Panc1 (cell line): Measurements from ENCODE around the gene TDRD1. TPM values are rescaled to one million over a fixed set of nuclear protein-coding genes. Genes with fewer than 3 reads are reported as not detected.

Source experiments
- ATAC-seq: fragments of 200-7000 bp; cut with Tn5 transposase; 2 replicates; pipeline ENCODE4 v1.9.1; 2020; ENCODE audit warnings: mild to moderate bottlenecking, moderate library complexity
- BruUV-seq: library from RNA; stranded (reverse); fragments of 400-500 nt; replicated peaks from 2 replicates; lab custom pipeline; 2021; lab: Mats Ljungman, UMichigan
- CTCF ChIA-PET: fragments of 300-600 bp; sonication (Branson Sonifier 250); formaldehyde crosslinking; loops from one replicate; lab custom pipeline; 2022; ENCODE audit warnings: antibody characterized with exemption; lab: Charles Lee
- POLR2A ChIA-PET: fragments of 300-600 bp; sonication (Branson Sonifier 250); formaldehyde crosslinking; loops from one replicate; lab custom pipeline; 2022; ENCODE audit warnings: antibody characterized with exemption; lab: Charles Lee
- DNase-seq: peaks from one replicate; pipeline ENCODE4 v3.0.0-alpha.2; 2010; ENCODE audit warnings: low read depth, low spot score
- H3K27ac ChIP-seq: 2 replicates; pipeline ENCODE4 v1.5.1; 2011; ENCODE audit warnings: mild to moderate bottlenecking, low read length, inconsistent platforms
- H3K27me3 ChIP-seq: fragments of 200-500 bp; sonication (Bioruptor generic); 2 replicates; pipeline ENCODE4 v1.6.0; 2014; ENCODE audit warnings: low read length, inconsistent platforms; ENCODE audit not compliant: control insufficient read depth, insufficient read depth
- H3K36me3 ChIP-seq: fragments of 200-500 bp; sonication (Bioruptor generic); 2 replicates; pipeline ENCODE4 v1.5.1; 2014; ENCODE audit warnings: inconsistent platforms, mild to moderate bottlenecking, low read length, moderate library complexity; ENCODE audit not compliant: control insufficient read depth, insufficient read depth
- H3K4me1 ChIP-seq: 2 replicates; pipeline ENCODE4 v1.5.1; 2011; ENCODE audit warnings: inconsistent platforms, mild to moderate bottlenecking, low read length, moderate library complexity; ENCODE audit not compliant: control insufficient read depth, insufficient read depth
- H3K4me3 ChIP-seq, 2 experiments: 2 replicates each; pipeline ENCODE4 v1.5.1; 2011 to 2012; ENCODE audit warnings: low read depth in 2 of 2, low read length in 2 of 2, mild to moderate bottlenecking in 2 of 2, inconsistent platforms in 1 of 2, moderate library complexity in 1 of 2
- H3K9me3 ChIP-seq: fragments of 200-500 bp; sonication (Bioruptor generic); 2 replicates; pipeline ENCODE4 v1.5.1; 2014; ENCODE audit warnings: low read depth, mild to moderate bottlenecking, inconsistent platforms, low read length, moderate library complexity; ENCODE audit not compliant: control insufficient read depth, insufficient read depth
- POLR2AphosphoS5 ChIP-seq: IDR thresholded peaks from 2 replicates; pipeline ENCODE4 v1.6.1; 2012; ENCODE audit warnings: mild to moderate bottlenecking, low read depth, low read length, moderate library complexity
- SIN3A ChIP-seq: IDR thresholded peaks from 2 replicates; pipeline ENCODE4 v1.6.1; 2012; ENCODE audit warnings: low read depth, mild to moderate bottlenecking, low read length, moderate library complexity, borderline replicate concordance; ENCODE audit not compliant: insufficient read depth
- TCF7L2 ChIP-seq: IDR thresholded peaks from 2 replicates; pipeline ENCODE4 v1.6.1; 2011; ENCODE audit warnings: mild to moderate bottlenecking, low read depth, low read length, inconsistent platforms
- in situ Hi-C: cut with HindIII; loops from 2 replicates; pipeline ENCODE4 v1.10.0; 2016; ENCODE audit warnings: low sequenced_read_pairs, low pct_unique_long_range_greater_than_20kb
- intact Hi-C: fragments of 100-400 bp; cut with micrococcal nuclease; formaldehyde crosslinking; loops from one replicate; pipeline ENCODE4 v1.10.0; 2022; ENCODE audit not compliant: unreplicated experiment
- total RNA-seq: library from RNA; stranded (reverse); gene quantifications from one replicate; pipeline ENCODE4 v1.2.1, GENCODE V29; 2021; ENCODE audit not compliant: unreplicated experiment
- TF ChIP-seq, protein P1 (sequence below): fragments of 450-650 bp; IDR thresholded peaks from 2 replicates; pipeline ENCODE4 v1.5.1; 2017; ENCODE audit warnings: mild to moderate bottlenecking
- TF ChIP-seq, protein P2 (sequence below), 2 experiments: IDR thresholded peaks; 2 replicates each; pipeline ENCODE4 v1.6.1; 2011 to 2012; ENCODE audit warnings: low read depth in 2 of 2, control low read depth in 1 of 2, low read length in 1 of 2, mild to moderate bottlenecking in 1 of 2, moderate library complexity in 1 of 2; ENCODE audit not compliant: insufficient read depth in 1 of 2

The TDRD1 gene
- total RNA-seq, 1 experiment from 2014 or later: not detected

DNA sequence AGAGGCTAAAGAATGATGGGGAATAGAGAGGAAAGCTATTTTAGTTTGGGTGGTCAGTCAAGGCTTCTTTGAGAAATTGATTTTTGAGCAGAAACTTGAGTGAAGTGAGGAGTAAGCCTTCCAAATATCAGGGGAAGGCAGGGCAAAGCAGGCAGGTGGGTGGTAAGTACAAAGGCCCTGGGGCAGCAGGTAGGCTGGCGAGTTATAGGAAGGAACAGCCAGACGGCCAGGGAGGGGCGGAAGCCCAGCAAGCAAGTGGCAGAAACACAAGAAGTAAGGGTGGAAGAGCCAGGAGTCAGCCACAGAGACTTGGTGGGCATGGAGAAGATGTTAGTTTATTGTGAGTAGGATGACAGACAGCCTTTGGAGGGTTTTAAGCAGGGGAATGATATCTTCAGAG is 94.8 kb downstream of the TDRD1 start:
- in situ Hi-C loops: no loop called here
- ATAC-seq: no peak
- Histone ChIP-seq H3K9me3 (no peaks in the 10 kb centered on the region), H3K36me3 (no peaks in the 10 kb centered on the region), H3K4me1 (peaks cover 10% of the 10 kb centered on the region), H3K27me3 (no peaks in the 10 kb centered on the region), H3K27ac (no peak overlapping the region), H3K4me3 (no peak overlapping the region)
- DNase-seq: no peak
- intact Hi-C loops: no loop called here
- POLR2A ChIA-PET: no interaction called here
- TF ChIP-seq, protein P1, sequence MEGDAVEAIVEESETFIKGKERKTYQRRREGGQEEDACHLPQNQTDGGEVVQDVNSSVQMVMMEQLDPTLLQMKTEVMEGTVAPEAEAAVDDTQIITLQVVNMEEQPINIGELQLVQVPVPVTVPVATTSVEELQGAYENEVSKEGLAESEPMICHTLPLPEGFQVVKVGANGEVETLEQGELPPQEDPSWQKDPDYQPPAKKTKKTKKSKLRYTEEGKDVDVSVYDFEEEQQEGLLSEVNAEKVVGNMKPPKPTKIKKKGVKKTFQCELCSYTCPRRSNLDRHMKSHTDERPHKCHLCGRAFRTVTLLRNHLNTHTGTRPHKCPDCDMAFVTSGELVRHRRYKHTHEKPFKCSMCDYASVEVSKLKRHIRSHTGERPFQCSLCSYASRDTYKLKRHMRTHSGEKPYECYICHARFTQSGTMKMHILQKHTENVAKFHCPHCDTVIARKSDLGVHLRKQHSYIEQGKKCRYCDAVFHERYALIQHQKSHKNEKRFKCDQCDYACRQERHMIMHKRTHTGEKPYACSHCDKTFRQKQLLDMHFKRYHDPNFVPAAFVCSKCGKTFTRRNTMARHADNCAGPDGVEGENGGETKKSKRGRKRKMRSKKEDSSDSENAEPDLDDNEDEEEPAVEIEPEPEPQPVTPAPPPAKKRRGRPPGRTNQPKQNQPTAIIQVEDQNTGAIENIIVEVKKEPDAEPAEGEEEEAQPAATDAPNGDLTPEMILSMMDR: no peak
- TF ChIP-seq POLR2AphosphoS5: no peak
- no peak for TF ChIP-seq SIN3A
- TF ChIP-seq TCF7L2: no peak
- TF ChIP-seq, protein P2, sequence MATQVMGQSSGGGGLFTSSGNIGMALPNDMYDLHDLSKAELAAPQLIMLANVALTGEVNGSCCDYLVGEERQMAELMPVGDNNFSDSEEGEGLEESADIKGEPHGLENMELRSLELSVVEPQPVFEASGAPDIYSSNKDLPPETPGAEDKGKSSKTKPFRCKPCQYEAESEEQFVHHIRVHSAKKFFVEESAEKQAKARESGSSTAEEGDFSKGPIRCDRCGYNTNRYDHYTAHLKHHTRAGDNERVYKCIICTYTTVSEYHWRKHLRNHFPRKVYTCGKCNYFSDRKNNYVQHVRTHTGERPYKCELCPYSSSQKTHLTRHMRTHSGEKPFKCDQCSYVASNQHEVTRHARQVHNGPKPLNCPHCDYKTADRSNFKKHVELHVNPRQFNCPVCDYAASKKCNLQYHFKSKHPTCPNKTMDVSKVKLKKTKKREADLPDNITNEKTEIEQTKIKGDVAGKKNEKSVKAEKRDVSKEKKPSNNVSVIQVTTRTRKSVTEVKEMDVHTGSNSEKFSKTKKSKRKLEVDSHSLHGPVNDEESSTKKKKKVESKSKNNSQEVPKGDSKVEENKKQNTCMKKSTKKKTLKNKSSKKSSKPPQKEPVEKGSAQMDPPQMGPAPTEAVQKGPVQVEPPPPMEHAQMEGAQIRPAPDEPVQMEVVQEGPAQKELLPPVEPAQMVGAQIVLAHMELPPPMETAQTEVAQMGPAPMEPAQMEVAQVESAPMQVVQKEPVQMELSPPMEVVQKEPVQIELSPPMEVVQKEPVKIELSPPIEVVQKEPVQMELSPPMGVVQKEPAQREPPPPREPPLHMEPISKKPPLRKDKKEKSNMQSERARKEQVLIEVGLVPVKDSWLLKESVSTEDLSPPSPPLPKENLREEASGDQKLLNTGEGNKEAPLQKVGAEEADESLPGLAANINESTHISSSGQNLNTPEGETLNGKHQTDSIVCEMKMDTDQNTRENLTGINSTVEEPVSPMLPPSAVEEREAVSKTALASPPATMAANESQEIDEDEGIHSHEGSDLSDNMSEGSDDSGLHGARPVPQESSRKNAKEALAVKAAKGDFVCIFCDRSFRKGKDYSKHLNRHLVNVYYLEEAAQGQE (IDR thresholded peaks at IDR 0.05; ENCODE audit: insufficient read depth in 1 of 2, low read depth in 2 of 2, low read length in 1 of 2): no peak
- BruUV-seq: no TSS peak
- CTCF ChIA-PET: no interaction called here

DNA sequence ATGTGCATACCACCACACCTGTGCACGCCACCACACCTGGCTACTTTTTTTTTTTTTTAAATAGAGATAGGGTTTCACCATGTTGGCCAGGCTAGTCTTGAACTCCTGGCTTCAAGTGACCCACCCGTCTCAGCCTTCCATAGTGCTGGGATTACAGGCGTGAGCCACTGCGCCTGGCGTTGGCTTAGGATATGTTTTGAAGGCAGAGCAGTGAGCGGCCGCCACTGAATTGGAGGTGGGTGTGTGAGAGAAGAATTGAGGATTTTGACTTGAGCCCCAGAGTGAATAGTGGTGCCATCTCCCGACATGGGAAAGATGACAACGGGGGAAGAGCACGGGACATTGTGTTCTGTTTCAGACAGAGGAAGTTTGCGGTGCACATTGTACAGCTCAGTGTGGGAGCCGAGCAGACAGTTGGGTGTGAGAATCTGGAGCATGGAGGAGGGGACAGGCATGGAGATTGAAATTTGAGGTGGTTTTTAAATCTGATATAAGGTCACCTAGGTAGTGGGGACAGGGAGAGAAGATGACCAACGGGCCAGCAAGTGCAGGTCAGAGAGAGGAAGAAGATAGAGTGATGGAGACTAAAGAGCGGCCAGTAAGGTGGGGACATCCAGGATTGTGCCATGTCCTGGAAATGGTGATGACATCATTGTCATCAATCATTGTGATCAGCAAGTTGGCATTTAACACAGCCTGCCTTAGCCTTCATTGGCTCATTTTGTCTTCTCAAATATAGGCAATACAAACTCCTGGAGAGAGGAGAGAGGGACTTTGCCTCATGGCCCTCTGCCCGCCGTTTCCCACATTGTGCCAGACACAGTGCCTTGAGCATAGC is 95.7 kb downstream of the TDRD1 start:
- no peak for ATAC-seq
- no peak overlapping the region for H3K4me3 ChIP-seq
- H3K4me1 ChIP-seq: peaks cover 10% of the 10 kb centered on the region
- DNase-seq: no peak
- BruUV-seq: no TSS peak
- H3K36me3 ChIP-seq: no peaks in the 10 kb centered on the region
- CTCF ChIA-PET: no interaction called here
- POLR2A ChIA-PET: no interaction called here
- H3K27ac ChIP-seq: no peak overlapping the region
- no peaks in the 10 kb centered on the region for H3K27me3 ChIP-seq
- H3K9me3 ChIP-seq: no peaks in the 10 kb centered on the region
- intact Hi-C loops: no loop called here
- in situ Hi-C loops: no loop called here
- TF ChIP-seq, protein P2 (IDR thresholded peaks at IDR 0.05; ENCODE audit: insufficient read depth in 1 of 2, low read depth in 2 of 2, low read length in 1 of 2): no peak
- TF ChIP-seq SIN3A (no peak), TCF7L2 (no peak), POLR2AphosphoS5 (no peak)
- TF ChIP-seq, protein P1: no peak
